ENCODE data around the gene SIAE.
"Not testable (repeated sequence)": the region's sequence is repeated elsewhere in the genome, so short reads cannot be mapped to it uniquely, and the experiment has no call there.

The SIAE gene

GRCh38 chr11:124623861-124624525 lies 49.5 kb downstream of the SIAE start:
- no peak for FAIRE-seq
- TF ChIP-seq POLR2A (IDR thresholded peaks at IDR 0.05; ENCODE audit: low read depth, low read length) = no peak
- no peak for DNase-seq (ENCODE audit: insufficient read length, low spot score)

- peak; percentile 83 for TF ChIP-seq POLR2A (IDR thresholded peaks at IDR 0.05; ENCODE audit: low read depth, low read length)
- DNase-seq (ENCODE audit: insufficient read length, low spot score) = peak; percentile 65
- peak; percentile 64 for FAIRE-seq
Observed at GRCh38 chr11:124622531-124623451, 50.7 kb downstream of the SIAE start, which contains the start of gene TBRG1. TSS of gene TBRG1 (plus strand) at chr11:124622864. CDS start at chr11:124623084, 220 bp downstream.

- DNase-seq (ENCODE audit: insufficient read length, low spot score) (no peak), FAIRE-seq (no peak)
- no peak for TF ChIP-seq POLR2A (IDR thresholded peaks at IDR 0.05; ENCODE audit: low read depth, low read length)
Observed at GRCh38 chr11:124618863-124619262, 54.7 kb downstream of the SIAE start.

GRCh38 chr11:124612567-124613246 lies 60.8 kb downstream of the SIAE start:
- DNase-seq (ENCODE audit: insufficient read length, low spot score) (no peak), FAIRE-seq (no peak)
- no peak for TF ChIP-seq POLR2A (IDR thresholded peaks at IDR 0.05; ENCODE audit: low read depth, low read length)

- no peak for FAIRE-seq
- no peak for TF ChIP-seq POLR2A (IDR thresholded peaks at IDR 0.05; ENCODE audit: low read depth, low read length)
- DNase-seq (ENCODE audit: insufficient read length, low spot score) = no peak
Observed at GRCh38 chr11:124612045-124612444, 61.5 kb downstream of the SIAE start.

- DNase-seq (ENCODE audit: insufficient read length, low spot score) (no peak), FAIRE-seq (no peak)
- TF ChIP-seq POLR2A (IDR thresholded peaks at IDR 0.05; ENCODE audit: low read depth, low read length) = no peak
Observed at GRCh38 chr11:124611064-124611463, 62.5 kb downstream of the SIAE start, which contains the start of gene PANX3. TSS of gene PANX3 (plus strand) at chr11:124611428. CDS start at chr11:124611557, 129 bp downstream.

GRCh38 chr11:124610295-124610694 lies 63.2 kb downstream of the SIAE start:
- DNase-seq (ENCODE audit: insufficient read length, low spot score) (no peak), FAIRE-seq (no peak)
- no peak for TF ChIP-seq POLR2A (IDR thresholded peaks at IDR 0.05; ENCODE audit: low read depth, low read length)

- FAIRE-seq = no peak
- DNase-seq (ENCODE audit: insufficient read length, low spot score) = no peak
- TF ChIP-seq POLR2A (IDR thresholded peaks at IDR 0.05; ENCODE audit: low read depth, low read length) = no peak
Observed at GRCh38 chr11:124608147-124608546, 65.4 kb downstream of the SIAE start.

GRCh38 chr11:124605719-124606118 lies 67.8 kb downstream of the SIAE start:
- no peak for FAIRE-seq
- DNase-seq (ENCODE audit: insufficient read length, low spot score) = no peak
- TF ChIP-seq POLR2A (IDR thresholded peaks at IDR 0.05; ENCODE audit: low read depth, low read length) = no peak

GRCh38 chr11:124602723-124603122 lies 70.8 kb downstream of the SIAE start:
- FAIRE-seq; DNase-seq (ENCODE audit: insufficient read length, low spot score): not testable (repeated sequence)

GRCh38 chr11:124602193-124602592 lies 71.3 kb downstream of the SIAE start:
- DNase-seq (ENCODE audit: insufficient read length, low spot score) = peak; percentile 42
- TF ChIP-seq POLR2A (IDR thresholded peaks at IDR 0.05; ENCODE audit: low read depth, low read length) = no peak
- FAIRE-seq = peak; percentile 95

- no peak for TF ChIP-seq POLR2A (IDR thresholded peaks at IDR 0.05; ENCODE audit: low read depth, low read length)
- DNase-seq (ENCODE audit: insufficient read length, low spot score) = no peak
- FAIRE-seq = no peak
Observed at GRCh38 chr11:124600621-124601320, 72.8 kb downstream of the SIAE start.

GRCh38 chr11:124597626-124598025 lies 75.9 kb downstream of the SIAE start:
- TF ChIP-seq POLR2A (IDR thresholded peaks at IDR 0.05; ENCODE audit: low read depth, low read length) = no peak
- FAIRE-seq (no peak), DNase-seq (ENCODE audit: insufficient read length, low spot score) (no peak)
